D721Med (cell line): ENCODE measurements around the gene TENM4.

Experiments
- DNase-seq: peaks from one replicate; pipeline ENCODE4 v3.0.0; 2011; ENCODE audit warnings: low spot score; ENCODE audit not compliant: insufficient read length
- FAIRE-seq: peaks from 2 replicates; lab custom pipeline; 2011; peaks lifted over from hg19 to GRCh38; lab: Jason Lieb, UNC
- CTCF ChIP-seq: IDR thresholded peaks from 2 replicates; pipeline ENCODE4 v1.5.1; 2012; ENCODE audit warnings: mild to moderate bottlenecking, control low read depth; ENCODE audit not compliant: insufficient read depth; ENCODE audit errors: missing control alignments

The TENM4 gene

GRCh38 chr11:79047321-79047720, 393.5 kb downstream of the TENM4 start:
- no peak for DNase-seq
- no peak for TF ChIP-seq CTCF
- no peak for FAIRE-seq

GRCh38 chr11:79046366-79046765, 394.5 kb downstream of the TENM4 start:
- no peak for TF ChIP-seq CTCF
- no peak for FAIRE-seq
- no peak for DNase-seq

GRCh38 chr11:79045800-79046304, 395.0 kb downstream of the TENM4 start:
- no peak for TF ChIP-seq CTCF
- FAIRE-seq (no peak), DNase-seq (no peak)

GRCh38 chr11:79045018-79045799, 395.6 kb downstream of the TENM4 start:
- TF ChIP-seq CTCF = no peak
- FAIRE-seq = no peak

GRCh38 chr11:79044201-79044600, 396.6 kb downstream of the TENM4 start:
- DNase-seq = no peak
- TF ChIP-seq CTCF = no peak
- FAIRE-seq = no peak

More at GRCh38 chr11:79045018-79045799, 395.6 kb downstream of the TENM4 start:
- DNase-seq = no peak

GRCh38 chr11:79043726-79044125, 397.1 kb downstream of the TENM4 start:
- DNase-seq (no peak), FAIRE-seq (no peak)
- no peak for TF ChIP-seq CTCF

GRCh38 chr11:79042824-79043223, 398.0 kb downstream of the TENM4 start:
- TF ChIP-seq CTCF = no peak
- DNase-seq = no peak

More at GRCh38 chr11:79042824-79043223, 398.0 kb downstream of the TENM4 start:
- FAIRE-seq = no peak
